Smooth muscle cell (in vitro differentiated cells): ENCODE measurements around the gene MKNK1. TPM values are rescaled to one million over a fixed set of nuclear protein-coding genes. Genes with fewer than 3 reads are reported as not detected.

Source experiments
- DNase-seq: peaks from one replicate; lab custom pipeline; 2025; ENCODE audit not compliant: unreplicated experiment; lab: John Stamatoyannopoulos, UW
- H2AFZ ChIP-seq: fragments of 200-600 bp; sonication (generic); 2 replicates; pipeline ENCODE4 v1.6.0; 2016; ENCODE audit warnings: antibody characterized with exemption, low read depth, mild to moderate bottlenecking
- H3F3A ChIP-seq: fragments of 200-600 bp; sonication (generic); 2 replicates; pipeline ENCODE4 v1.6.0; 2017; ENCODE audit warnings: antibody characterized with exemption, low read depth
- H3K27ac ChIP-seq: fragments of 200-600 bp; sonication (generic); 2 replicates; pipeline ENCODE4 v1.5.1; 2016; ENCODE audit warnings: low read depth, mild to moderate bottlenecking
- H3K27me3 ChIP-seq: fragments of 200-600 bp; sonication (generic); 2 replicates; pipeline ENCODE4 v1.6.1; 2016; ENCODE audit warnings: low read depth, mild to moderate bottlenecking
- H3K36me3 ChIP-seq: fragments of 200-600 bp; sonication (generic); 2 replicates; pipeline ENCODE4 v1.5.1; 2016; ENCODE audit warnings: low read depth
- H3K4me1 ChIP-seq: fragments of 200-600 bp; sonication (generic); 2 replicates; pipeline ENCODE4 v1.5.1; 2016; ENCODE audit warnings: low read depth
- H3K4me2 ChIP-seq: fragments of 200-600 bp; sonication (generic); 2 replicates; pipeline ENCODE4 v1.6.0; 2016; ENCODE audit warnings: mild to moderate bottlenecking
- H3K4me3 ChIP-seq: fragments of 200-600 bp; sonication (generic); 2 replicates; pipeline ENCODE4 v1.5.1; 2016; ENCODE audit warnings: mild to moderate bottlenecking
- H3K79me2 ChIP-seq: fragments of 200-600 bp; sonication (generic); 2 replicates; pipeline ENCODE4 v1.6.0; 2016; ENCODE audit warnings: low read depth, mild to moderate bottlenecking
- H3K9ac ChIP-seq: fragments of 200-600 bp; sonication (generic); 2 replicates; pipeline ENCODE4 v1.6.0; 2016; ENCODE audit warnings: low read depth
- H3K9me3 ChIP-seq: fragments of 200-600 bp; sonication (generic); replicated peaks from 2 replicates; pipeline ENCODE4 v1.5.1; 2016; ENCODE audit warnings: low read depth
- H4K20me1 ChIP-seq: fragments of 200-600 bp; sonication (generic); 2 replicates; pipeline ENCODE4 v1.6.0; 2016; ENCODE audit warnings: low read depth
- WGBS: methylation state at CpG from one replicate; pipeline ENCODE4 v1.1.7; 2016; ENCODE audit warnings: low lambda C conversion rate; 5-methylcytosine and 5-hydroxymethylcytosine counted together
- polyA plus RNA-seq: library from polyadenylated mRNA; unstranded; fragments of >200 nt; fragmentation: Nextera tagmentation; extraction: Ambion mirVana; gene quantifications from 2 replicates; pipeline ENCODE4 v1.2.1, GENCODE V29; 2016
- total RNA-seq: library from RNA; depleted of rRNA; stranded (reverse); fragments of >200 nt; gene quantifications from 2 replicates; pipeline ENCODE4 v1.2.3, GENCODE V29; 2014
- TF ChIP-seq, protein P1 (sequence below): fragments of 200-600 bp; sonication (generic); IDR thresholded peaks from 2 replicates; pipeline ENCODE4 v1.5.1; 2017; ENCODE audit warnings: borderline replicate concordance, mild to moderate bottlenecking, antibody characterized with exemption; ENCODE audit not compliant: insufficient read depth, poor library complexity, severe bottlenecking

The MKNK1 gene
- total and polyA plus RNA-seq, 2 experiments from 2014 or later, result 11.7 to 18.7 TPM

DNA sequence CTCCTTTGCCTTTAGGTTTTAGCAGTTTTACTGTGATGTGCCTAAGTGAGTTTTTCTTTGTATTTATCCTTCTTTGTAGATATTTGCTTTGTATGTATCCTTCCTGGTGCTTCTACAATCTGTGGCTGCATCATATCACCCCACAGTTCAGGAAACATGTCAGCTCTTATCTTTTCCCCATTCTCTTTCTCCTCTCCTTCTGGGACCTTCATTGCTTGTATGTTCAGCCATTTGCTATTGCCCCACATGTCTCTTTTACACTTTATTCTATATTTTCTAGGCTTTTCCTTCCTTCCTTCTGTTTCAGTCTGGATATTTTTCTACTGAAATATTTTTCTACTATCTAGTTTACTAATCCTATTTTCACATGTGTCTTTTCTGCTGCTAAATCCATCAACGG lies 67.5 kb downstream of the MKNK1 start:
- no peaks in the 10 kb centered on the region for H3K36me3 ChIP-seq
- no peaks in the 10 kb centered on the region for H3K79me2 ChIP-seq
- TF ChIP-seq, protein P1, sequence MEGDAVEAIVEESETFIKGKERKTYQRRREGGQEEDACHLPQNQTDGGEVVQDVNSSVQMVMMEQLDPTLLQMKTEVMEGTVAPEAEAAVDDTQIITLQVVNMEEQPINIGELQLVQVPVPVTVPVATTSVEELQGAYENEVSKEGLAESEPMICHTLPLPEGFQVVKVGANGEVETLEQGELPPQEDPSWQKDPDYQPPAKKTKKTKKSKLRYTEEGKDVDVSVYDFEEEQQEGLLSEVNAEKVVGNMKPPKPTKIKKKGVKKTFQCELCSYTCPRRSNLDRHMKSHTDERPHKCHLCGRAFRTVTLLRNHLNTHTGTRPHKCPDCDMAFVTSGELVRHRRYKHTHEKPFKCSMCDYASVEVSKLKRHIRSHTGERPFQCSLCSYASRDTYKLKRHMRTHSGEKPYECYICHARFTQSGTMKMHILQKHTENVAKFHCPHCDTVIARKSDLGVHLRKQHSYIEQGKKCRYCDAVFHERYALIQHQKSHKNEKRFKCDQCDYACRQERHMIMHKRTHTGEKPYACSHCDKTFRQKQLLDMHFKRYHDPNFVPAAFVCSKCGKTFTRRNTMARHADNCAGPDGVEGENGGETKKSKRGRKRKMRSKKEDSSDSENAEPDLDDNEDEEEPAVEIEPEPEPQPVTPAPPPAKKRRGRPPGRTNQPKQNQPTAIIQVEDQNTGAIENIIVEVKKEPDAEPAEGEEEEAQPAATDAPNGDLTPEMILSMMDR, result no peak
- WGBS, result 92% methylated on average over 1 of the region's 1 CpG
- no peak overlapping the region for H3K27ac ChIP-seq
- no peak overlapping the region for H3K9ac ChIP-seq
- no peak overlapping the region for H2AFZ ChIP-seq
- H3F3A ChIP-seq, result no peaks in the 10 kb centered on the region
- H3K9me3 ChIP-seq, result no peaks in the 10 kb centered on the region
- H4K20me1 ChIP-seq, result no peaks in the 10 kb centered on the region
- no peaks in the 10 kb centered on the region for H3K4me1 ChIP-seq
- H3K27me3 ChIP-seq, result peaks cover 69% of the 10 kb centered on the region
- DNase-seq, result no peak
- H3K4me3 ChIP-seq, result no peak overlapping the region
- no peak overlapping the region for H3K4me2 ChIP-seq

DNA sequence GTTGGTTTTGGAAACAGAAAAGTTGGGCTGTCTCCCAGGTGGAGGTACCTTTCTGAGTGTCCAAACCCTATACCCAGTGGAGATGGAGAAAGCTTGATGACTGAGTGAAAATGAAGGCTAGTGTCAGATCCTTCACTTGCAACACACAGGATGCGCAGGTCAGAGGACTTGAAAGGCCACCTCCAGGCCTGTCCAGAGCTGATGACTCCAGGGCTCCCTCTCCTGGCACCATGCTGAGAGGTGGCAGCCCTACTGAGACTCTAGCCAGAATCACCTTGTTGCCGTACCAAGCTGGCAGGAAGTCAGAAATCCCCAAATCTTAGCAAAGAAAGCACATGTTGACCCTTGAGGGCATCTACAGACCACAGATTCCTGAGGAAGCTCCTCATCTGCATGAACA lies 69.0 kb downstream of the MKNK1 start:
- H3K4me3 ChIP-seq, result no peak overlapping the region
- no peak overlapping the region for H3K27ac ChIP-seq
- TF ChIP-seq, protein P1, result peak; percentile 33
- H3F3A ChIP-seq, result no peaks in the 10 kb centered on the region
- H3K9me3 ChIP-seq, result no peaks in the 10 kb centered on the region
- 61% methylated on average over 2 of the region's 2 CpGs for WGBS
- H4K20me1 ChIP-seq, result no peaks in the 10 kb centered on the region
- H2AFZ ChIP-seq, result no peak overlapping the region
- no peak overlapping the region for H3K4me2 ChIP-seq
- peaks cover 72% of the 10 kb centered on the region for H3K27me3 ChIP-seq
- no peaks in the 10 kb centered on the region for H3K36me3 ChIP-seq
- DNase-seq, result no peak
- no peak overlapping the region for H3K9ac ChIP-seq
- H3K4me1 ChIP-seq, result no peaks in the 10 kb centered on the region
- no peaks in the 10 kb centered on the region for H3K79me2 ChIP-seq

DNA sequence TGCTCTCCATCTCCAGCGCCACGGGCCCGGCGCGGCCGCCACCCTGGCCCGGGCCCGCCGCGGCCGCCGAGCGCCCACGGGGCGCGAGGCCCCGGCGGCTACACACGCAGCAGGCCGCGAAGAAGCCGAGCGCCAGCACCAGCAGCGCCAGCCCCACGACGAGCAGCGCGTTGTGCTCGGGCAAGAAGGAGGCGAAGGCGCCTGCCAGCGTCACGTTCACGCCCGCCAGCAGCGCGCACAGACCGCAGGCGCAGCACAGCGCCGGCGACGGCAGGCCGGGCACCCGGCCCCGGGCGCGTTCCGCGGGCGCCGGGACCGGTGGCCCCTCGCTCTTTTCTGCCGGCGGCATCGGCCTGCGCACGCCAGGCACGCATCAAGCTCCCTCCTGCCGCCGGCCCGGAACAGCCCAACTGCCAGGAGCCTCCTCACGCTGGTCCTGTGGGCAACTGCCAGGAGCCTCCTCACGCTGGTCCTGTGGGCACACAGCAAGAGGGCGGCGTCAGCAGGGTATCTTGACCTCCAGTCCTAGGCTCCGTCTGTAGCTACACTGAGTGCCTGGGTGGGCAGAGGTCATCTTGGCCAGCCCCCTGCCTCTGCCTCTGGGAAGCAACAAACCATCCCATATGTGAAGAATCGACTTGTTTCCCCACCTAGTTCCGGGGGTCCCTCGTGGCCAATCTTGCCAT lies 70.7 kb downstream of the MKNK1 start:
- H3K9ac ChIP-seq, result no peak overlapping the region
- peak overlapping the region; percentile 38 for H3K4me3 ChIP-seq
- no peaks in the 10 kb centered on the region for H3K9me3 ChIP-seq
- WGBS, result 7% methylated on average over 57 of the region's 71 CpGs
- H2AFZ ChIP-seq, result peak overlapping the region; percentile 66
- no peaks in the 10 kb centered on the region for H3K36me3 ChIP-seq
- peak overlapping the region; percentile 82 for H3K4me2 ChIP-seq
- H3K27ac ChIP-seq, result no peak overlapping the region
- H3K27me3 ChIP-seq, result peaks cover 82% of the 10 kb centered on the region
- H3K79me2 ChIP-seq, result no peaks in the 10 kb centered on the region
- DNase-seq, result no peak
- no peaks in the 10 kb centered on the region for H3F3A ChIP-seq
- TF ChIP-seq, protein P1, result no peak
- H4K20me1 ChIP-seq, result no peaks in the 10 kb centered on the region
- no peaks in the 10 kb centered on the region for H3K4me1 ChIP-seq
